Right lobe of liver (tissue), 4 donors: Measurements from ENCODE around the gene SHKBP1.

Experiments used
- CTCF ChIP-seq, 4 donors: fragments of 200-600 bp in 3 of 4; fragments of 450-650 bp in 1 of 4; IDR thresholded peaks; one replicate each; pipeline versions ENCODE4 v1.5.1 to v1.8.0; 2016 to 2022; ENCODE audit warnings: antibody characterized with exemption in 4 of 4, mild to moderate bottlenecking in 2 of 4
- POLR2A ChIP-seq: fragments of 450-650 bp; IDR thresholded peaks from one replicate; pipeline ENCODE4 v1.6.1; 2017; ENCODE audit warnings: antibody characterized with exemption, mild to moderate bottlenecking
- donor health status: DM: no; HTN: no; CAD: no.
- donor health status: DM: no; HTN: no; CAD: no.
- donor health status: DM: no; HTN: yes; CAD: no.

GRCh38 chr19:40586611-40587010 lies 9.9 kb downstream of the SHKBP1 start:
- TF ChIP-seq CTCF (IDR thresholded peaks at IDR 0.05) (no peak), POLR2A (no peak)
